Activated T-helper 9 cell treated with anti-CD3 and anti-CD28 coated beads, Interleukin-2, amount 50 U/mL, for 16 hours (primary cell): Measurements from ENCODE around the gene EP300.
"Not testable (repeated sequence)": the region's sequence is repeated elsewhere in the genome, so short reads cannot be mapped to it uniquely, and the experiment has no call there.

Experiments used
- DNase-seq: peaks from one replicate; pipeline ENCODE4 v3.0.0-alpha.2; 2020; ENCODE audit warnings: low read depth

Gene EP300

GRCh38 chr22:41092023-41092817 is at the start of gene EP300:
EP300 (plus strand) TSS chr22:41092592; CDS start chr22:41093005, 413 bp downstream.
- DNase-seq: peak; percentile 81

- DNase-seq: no peak
Measured at GRCh38 chr22:41043722-41044121, 48.7 kb upstream of the EP300 start.

- DNase-seq: not testable (repeated sequence)
Measured at GRCh38 chr22:41045575-41045974, 46.8 kb upstream of the EP300 start.

DNA sequence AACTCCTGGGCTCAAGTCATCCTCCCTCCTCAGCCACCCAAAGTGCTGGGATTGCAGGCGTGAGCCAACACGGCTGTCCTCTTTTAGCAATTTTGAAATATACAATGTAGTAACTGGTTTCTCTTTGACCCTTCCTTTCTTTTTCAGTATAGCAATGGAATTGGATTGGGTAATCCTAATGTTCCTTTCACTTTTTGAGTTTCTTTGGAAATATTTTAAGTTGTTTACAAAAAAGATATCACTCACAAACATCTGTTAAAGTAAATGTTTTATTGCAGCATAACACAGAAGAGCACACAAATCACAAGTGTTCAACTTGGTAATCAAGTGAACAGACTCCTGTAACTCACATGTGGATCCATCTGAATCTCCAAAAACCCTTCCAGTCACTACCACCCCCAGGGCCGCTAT is 44.6 kb upstream of the EP300 start:
- DNase-seq: no peak

- not testable (repeated sequence) for DNase-seq
Measured at GRCh38 chr22:41048345-41048744, 44.0 kb upstream of the EP300 start.

DNA sequence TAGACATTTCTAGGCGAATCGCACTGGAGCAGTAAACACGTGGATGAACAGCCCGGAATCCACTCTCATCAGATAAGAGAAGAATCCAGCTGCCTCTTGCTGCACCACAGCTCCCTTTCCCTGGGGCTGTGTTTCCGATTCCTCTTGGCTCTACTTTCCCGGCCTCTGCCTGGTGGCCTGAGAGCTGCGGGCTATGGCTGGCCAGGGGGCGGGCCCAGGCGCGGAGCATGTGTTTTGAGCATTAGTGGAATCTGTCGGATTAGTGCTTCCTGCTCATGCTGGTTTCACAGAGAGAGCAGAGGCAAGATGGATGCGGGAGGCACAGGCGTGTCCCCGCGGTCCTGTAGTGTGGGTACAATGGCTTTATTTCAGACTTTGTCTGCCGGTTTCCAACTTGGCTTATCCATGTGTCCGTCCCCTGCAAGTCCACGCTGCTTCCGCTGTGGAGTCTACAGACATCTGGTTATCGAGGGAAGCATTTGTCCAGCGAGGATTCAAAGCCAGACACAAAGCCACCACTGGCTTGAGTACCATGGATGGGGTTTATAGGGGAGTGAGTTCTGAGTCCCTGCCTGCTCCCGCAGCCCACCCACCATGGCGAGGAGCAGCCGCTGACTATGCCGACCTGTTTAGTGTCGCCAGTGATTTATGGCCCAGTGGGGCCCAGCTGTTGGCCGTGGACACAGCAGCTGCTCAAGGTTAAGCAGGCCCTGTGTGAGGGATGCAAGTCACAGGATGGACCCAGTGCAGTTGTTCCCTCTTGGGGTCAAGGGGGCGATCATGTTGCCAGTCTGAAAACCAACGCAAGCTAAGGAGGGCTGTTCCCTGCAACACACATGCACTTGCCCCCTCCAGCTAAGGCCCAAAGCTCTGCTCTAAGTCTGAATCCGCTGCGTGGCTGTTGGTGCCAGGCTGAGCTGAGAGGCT is 43.3 kb upstream of the EP300 start:
- DNase-seq: no peak

DNA sequence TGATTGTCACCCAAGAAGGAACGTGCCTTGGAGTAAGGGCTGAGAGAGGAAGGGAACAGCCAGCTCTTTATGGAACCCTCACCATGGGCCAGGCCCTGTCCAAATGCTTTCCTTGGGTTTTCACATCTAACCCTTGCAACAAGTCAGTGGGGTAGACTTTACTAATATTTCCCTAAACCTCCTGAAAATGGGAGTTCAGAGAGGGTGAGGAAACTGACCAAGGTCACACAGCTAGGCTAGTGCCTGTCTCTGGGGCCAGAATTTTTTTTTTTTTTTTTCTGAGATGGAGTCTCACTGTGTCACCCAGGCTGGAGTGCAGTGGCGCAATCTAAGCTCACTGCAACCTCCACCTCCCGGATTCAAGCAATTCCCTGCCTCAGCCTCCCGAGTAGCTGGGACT is 42.6 kb upstream of the EP300 start:
- not testable (repeated sequence) for DNase-seq

DNA sequence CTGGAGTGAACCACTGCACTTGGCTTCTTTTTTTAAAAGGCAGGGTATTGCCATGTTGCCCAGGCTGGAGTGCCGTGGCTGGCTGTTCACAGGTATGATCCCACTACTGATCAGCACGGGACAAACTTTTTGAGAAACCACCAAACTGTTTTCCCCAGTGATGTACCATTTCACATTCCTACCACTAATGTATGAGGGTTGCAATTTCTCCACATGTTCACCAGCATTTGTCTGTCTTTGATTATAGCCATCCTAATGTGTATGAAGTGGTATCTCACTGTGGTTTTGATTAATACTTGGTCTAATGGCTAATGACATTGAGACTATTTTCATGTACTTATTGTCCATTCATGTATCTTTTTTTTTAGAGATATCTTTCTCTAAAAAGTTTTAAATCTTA is 41.5 kb upstream of the EP300 start:
- no peak for DNase-seq

DNA sequence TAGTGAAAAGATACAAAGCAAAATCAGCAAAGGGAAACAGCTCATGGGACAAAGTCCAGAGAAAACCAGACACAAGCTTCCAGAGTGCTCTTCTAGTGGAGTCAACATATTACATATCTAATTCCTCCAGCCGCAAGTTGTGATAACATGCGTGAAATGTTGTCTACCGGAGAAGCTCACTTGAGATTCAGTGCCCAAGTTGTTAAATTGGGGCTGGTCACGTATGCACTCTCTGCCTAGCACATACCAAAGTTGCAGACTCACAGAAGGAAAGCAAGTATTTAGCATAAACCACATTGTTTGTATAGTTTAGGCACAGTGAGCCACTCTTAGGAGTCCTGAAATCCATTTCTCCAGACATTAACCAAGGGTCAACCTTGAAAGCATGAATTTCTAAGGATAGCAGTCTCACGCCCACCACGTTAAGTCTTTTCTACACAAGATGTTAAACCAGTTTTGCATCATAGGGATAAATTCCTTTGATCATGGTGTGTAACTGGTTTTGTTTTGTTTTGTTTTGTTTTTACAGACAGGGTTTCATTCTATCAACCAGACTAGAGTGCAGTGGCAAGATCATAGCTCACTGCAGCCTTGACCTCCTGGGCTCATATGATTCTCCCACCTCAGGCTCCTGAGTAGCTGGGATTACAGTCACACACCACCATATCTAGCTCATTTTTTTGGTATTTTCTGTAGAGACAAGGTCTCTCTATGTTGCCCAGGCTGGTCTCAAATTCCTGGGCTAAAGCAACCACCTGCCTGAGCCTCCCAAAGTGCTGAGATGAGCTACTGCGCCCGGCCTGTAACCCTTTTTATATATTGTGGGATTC is 39.5 kb upstream of the EP300 start:
- no peak for DNase-seq

GRCh38 chr22:41057076-41057475 is 35.3 kb upstream of the EP300 start:
- DNase-seq: no peak

GRCh38 chr22:41062146-41062545 is 30.2 kb upstream of the EP300 start:
- DNase-seq: no peak

GRCh38 chr22:41064326-41064725 is 28.1 kb upstream of the EP300 start:
- DNase-seq: not testable (repeated sequence)

GRCh38 chr22:41066341-41066740 is 26.1 kb upstream of the EP300 start:
- not testable (repeated sequence) for DNase-seq

GRCh38 chr22:41067968-41068367 is 24.4 kb upstream of the EP300 start:
- DNase-seq: not testable (repeated sequence)

GRCh38 chr22:41070665-41071331 is 21.6 kb upstream of the EP300 start:
- no peak for DNase-seq

DNA sequence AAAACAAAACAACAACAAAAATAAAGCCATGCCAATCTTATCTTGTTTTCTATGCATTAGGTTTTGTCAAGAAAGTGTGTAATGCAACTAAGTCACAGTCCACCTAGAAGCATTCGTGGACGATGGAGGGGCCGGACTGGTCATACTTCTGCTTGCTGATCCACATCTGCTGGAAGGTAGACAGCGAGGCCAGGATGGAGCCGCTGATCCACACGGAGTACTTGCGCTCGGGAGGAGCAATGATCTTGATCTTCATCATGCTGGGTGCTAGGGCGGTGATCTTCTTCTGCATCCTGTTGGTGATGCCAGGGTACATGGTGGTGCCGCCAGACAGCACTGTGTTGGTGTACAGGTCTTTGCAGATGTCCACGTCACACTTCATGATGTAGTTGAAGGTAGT is 18.3 kb upstream of the EP300 start:
- DNase-seq: no peak

GRCh38 chr22:41074466-41074865 is 17.9 kb upstream of the EP300 start:
- DNase-seq: no peak

DNA sequence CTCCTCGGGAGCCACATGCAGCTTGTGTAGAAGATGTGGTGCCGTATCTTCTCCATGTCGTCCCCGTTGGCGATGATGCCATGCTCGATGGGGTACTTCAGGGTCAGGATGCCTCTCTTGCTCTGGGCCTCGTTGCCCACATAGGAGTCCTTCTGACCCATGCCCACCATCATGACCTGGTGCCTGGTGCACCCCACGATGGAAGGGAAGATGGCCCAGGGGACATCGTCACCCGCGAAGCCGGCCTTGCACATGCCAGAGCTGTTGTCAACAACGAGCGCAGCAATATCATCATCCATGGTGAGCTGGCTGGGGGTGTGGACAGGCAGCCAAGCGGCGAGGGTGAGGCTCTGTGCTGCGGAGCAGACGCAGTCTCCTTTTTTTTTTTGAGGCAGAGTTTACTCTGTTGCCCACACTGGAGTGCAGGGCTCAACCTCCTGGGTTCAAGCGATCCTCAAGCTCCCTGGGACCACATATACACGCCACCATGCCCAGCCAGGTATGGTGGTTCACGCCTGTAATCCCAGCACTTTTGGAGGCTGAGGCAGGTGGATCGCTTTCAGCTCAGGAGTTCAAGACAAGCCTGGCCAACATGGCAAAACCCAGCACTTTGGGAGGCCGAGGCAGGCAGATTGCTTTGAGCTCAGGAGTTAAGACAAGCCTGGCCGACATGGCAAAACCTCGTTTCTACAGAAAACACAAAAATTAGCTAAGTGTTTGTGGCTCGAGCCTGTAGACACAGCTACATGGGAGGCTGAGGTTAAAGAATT is 17.3 kb upstream of the EP300 start:
- no peak for DNase-seq

- no peak for DNase-seq
Measured at GRCh38 chr22:41075946-41076345, 16.4 kb upstream of the EP300 start.

GRCh38 chr22:41076857-41077256 is 15.5 kb upstream of the EP300 start:
- no peak for DNase-seq

- DNase-seq: no peak
Measured at GRCh38 chr22:41078931-41079330, 13.5 kb upstream of the EP300 start.
